ENCODE results near the gene NSL1.

- no peak for TF ChIP-seq EZH2 (IDR thresholded peaks at IDR 0.05; ENCODE audit: borderline replicate concordance, insufficient read depth, low read depth, low read length, poor library complexity, severe bottlenecking)
- TF ChIP-seq CTCF (IDR thresholded peaks at IDR 0.05), result no peak
Measured at GRCh38 chr1:212722270-212722957, 69.2 kb downstream of the NSL1 start.

Measured in B cell (primary cell).